SH-SY5Y (cell line): ENCODE results near the gene BLOC1S3.

ENCODE experiments used
- GATA2 ChIP-seq: IDR thresholded peaks from 2 replicates; pipeline ENCODE4 v1.6.1; 2011; ENCODE audit warnings: mild to moderate bottlenecking, low read depth, low read length
- GATA3 ChIP-seq: IDR thresholded peaks from 2 replicates; pipeline ENCODE4 v1.6.1; 2011; ENCODE audit warnings: low read depth, mild to moderate bottlenecking, low read length, moderate library complexity

GRCh38 chr19:45146741-45147205, 31.8 kb upstream of the BLOC1S3 start:
- TF ChIP-seq GATA3 (no peak), GATA2 (no peak)
